ENCODE measurements around the gene INTS11. TPM values are rescaled to one million over a fixed set of nuclear protein-coding genes. Genes with fewer than 3 reads are reported as not detected.

Gene INTS11
- polyA plus RNA-seq, 2 of the 4 experiments (the other 2 are of a cell fraction): 41.9 to 62.9 TPM

- Histone ChIP-seq H3K9me3 (no peaks in the 10 kb centered on the region), H3K4me2 (no peak overlapping the region), H3K27ac (no peak overlapping the region), H3K4me3 (no peak overlapping the region), H3K4me1 (peaks cover 16% of the 10 kb centered on the region)
- DNase-seq (ENCODE audit: low read depth in 1 of 2, low spot score in 1 of 2): no peak
- ATAC-seq: no peak
- CTCF ChIA-PET: no interaction called here
- TF ChIP-seq BCL3 (IDR thresholded peaks at IDR 0.05): no peak
- TF ChIP-seq KDM1A (IDR thresholded peaks at IDR 0.05; ENCODE audit: low read depth): no peak
- no peak for TF ChIP-seq ATOH8 (CRISPR knock-in tag; IDR thresholded peaks at IDR 0.05; ENCODE audit: low read depth)
- TF ChIP-seq ZSCAN20 (CRISPR knock-in tag; IDR thresholded peaks at IDR 0.05): no peak
- no peak for TF ChIP-seq ELK1 (IDR thresholded peaks at IDR 0.05; ENCODE audit: low read depth, low read length)
- TF ChIP-seq TFCP2L1 (CRISPR knock-in tag; IDR thresholded peaks at IDR 0.05): no peak
- no peak for TF ChIP-seq CBX8 (IDR thresholded peaks at IDR 0.05)
- TF ChIP-seq JUNB (IDR thresholded peaks at IDR 0.05): no peak
- TF ChIP-seq ZFP36 (IDR thresholded peaks at IDR 0.05; ENCODE audit: borderline replicate concordance, partially characterized antibody): no peak
- no peak for TF ChIP-seq POLR2AphosphoS2 (conservative IDR thresholded peaks at IDR 0.05; ENCODE audit: low read length)
- no peak for TF ChIP-seq CEBPB (IDR thresholded peaks at IDR 0.05)
- TF ChIP-seq BHLHE40 (IDR thresholded peaks at IDR 0.05; ENCODE audit: low read depth, low read length): no peak
- no peak for TF ChIP-seq SMC3 (IDR thresholded peaks at IDR 0.05)
- no peak for TF ChIP-seq PHF8 (IDR thresholded peaks at IDR 0.05; ENCODE audit: borderline replicate concordance, low read depth)
- TF ChIP-seq NFE2L2 (conservative IDR thresholded peaks at IDR 0.05; ENCODE audit: low read length): no peak
- TF ChIP-seq CTCF (IDR thresholded peaks at IDR 0.05): no peak
- TF ChIP-seq NPAS2 (CRISPR knock-in tag; IDR thresholded peaks at IDR 0.05; ENCODE audit: borderline replicate concordance): no peak
- TF ChIP-seq CHD4 (IDR thresholded peaks at IDR 0.05; ENCODE audit: borderline replicate concordance): no peak
- TF ChIP-seq SREBF2 (IDR thresholded peaks at IDR 0.05): no peak
- FAIRE-seq: no peak
- WGBS (ENCODE audit: missing lambda C conversion rate): 84% methylated on average over 9 of the region's 9 CpGs
- POLR2A ChIA-PET: no interaction called here
Observed at GRCh38 chr1:1275836-1276235, 48.6 kb downstream of the INTS11 start.

- ATAC-seq (no peak), DNase-seq (ENCODE audit: low read depth in 1 of 2, low spot score in 1 of 2) (no peak), FAIRE-seq (no peak)
- Histone ChIP-seq H3K27ac (peak overlapping the region in 1 of 2 experiments; percentile 99; a peak in 4 of 6 replicates), H3K9me3 (no peaks in the 10 kb centered on the region), H3K4me3 (no peak overlapping the region), H3K4me1 (peaks cover 17% of the 10 kb centered on the region), H3K4me2 (peak overlapping the region; percentile 88)
- CTCF ChIA-PET: no interaction called here
- POLR2A ChIA-PET: no interaction called here
- no peak for TF ChIP-seq ZFP36 (IDR thresholded peaks at IDR 0.05; ENCODE audit: borderline replicate concordance, partially characterized antibody)
- TF ChIP-seq TFCP2L1 (CRISPR knock-in tag; IDR thresholded peaks at IDR 0.05): no peak
- TF ChIP-seq NFE2L2 (conservative IDR thresholded peaks at IDR 0.05; ENCODE audit: low read length): no peak
- TF ChIP-seq RNF2 (IDR thresholded peaks at IDR 0.05; ENCODE audit: borderline replicate concordance, low read depth): no peak
- no peak for TF ChIP-seq E2F6 (IDR thresholded peaks at IDR 0.05; ENCODE audit: borderline replicate concordance, low read depth)
- no peak for TF ChIP-seq ELK1 (IDR thresholded peaks at IDR 0.05; ENCODE audit: low read depth, low read length)
- TF ChIP-seq MAZ (IDR thresholded peaks at IDR 0.05; ENCODE audit: borderline replicate concordance, low read depth, low read length): no peak
- no peak for TF ChIP-seq EHMT2 (IDR thresholded peaks at IDR 0.05; ENCODE audit: low read depth)
- TF ChIP-seq FOSB (CRISPR knock-in tag; IDR thresholded peaks at IDR 0.05): no peak
- no peak for TF ChIP-seq HOXB5 (CRISPR knock-in tag; IDR thresholded peaks at IDR 0.05)
- 79% methylated on average over 4 of the region's 15 CpGs for WGBS (ENCODE audit: missing lambda C conversion rate)
Observed at GRCh38 chr1:1274931-1275431, 49.5 kb downstream of the INTS11 start.

Measured in A549 (cell line).